PC-9 (cell line): Measurements from ENCODE around the gene GNG3. TPM values are rescaled to one million over a fixed set of nuclear protein-coding genes. Genes with fewer than 3 reads are reported as not detected.
"Not testable (repeated sequence)": the region's sequence is repeated elsewhere in the genome, so short reads cannot be mapped to it uniquely, and the experiment has no call there.

Source experiments
- BruUV-seq: library from RNA; stranded (reverse); fragments of 400-500 nt; replicated peaks from 2 replicates; lab custom pipeline; 2021; lab: Mats Ljungman, UMichigan
- CTCF ChIA-PET: fragments of 300-600 bp; sonication (Branson Sonifier 250); formaldehyde crosslinking; loops from one replicate; lab custom pipeline; 2022; ENCODE audit warnings: antibody characterized with exemption; lab: Charles Lee
- POLR2A ChIA-PET: fragments of 300-600 bp; sonication (Branson Sonifier 250); formaldehyde crosslinking; loops from one replicate; lab custom pipeline; 2022; ENCODE audit warnings: antibody characterized with exemption; ENCODE audit not compliant: unreplicated experiment; lab: Charles Lee
- DNase-seq, 2 experiments: peaks; one replicate each; pipeline versions ENCODE4 v3.0.0 to v3.0.0-alpha.2; 2015 to 2022; ENCODE audit warnings: mixed read lengths in 1 of 2
- H2AFZ ChIP-seq: fragments of 200-600 bp; sonication (generic); 2 replicates; pipeline ENCODE4 v1.8.1; 2017; ENCODE audit warnings: antibody characterized with exemption
- H3F3A ChIP-seq: fragments of 200-600 bp; sonication (generic); 2 replicates; pipeline ENCODE4 v1.8.1; 2017; ENCODE audit warnings: antibody characterized with exemption, mild to moderate bottlenecking, low read depth; ENCODE audit not compliant: insufficient read depth
- H3K27ac ChIP-seq: fragments of 200-600 bp; sonication (generic); 2 replicates; pipeline ENCODE4 v1.6.1; 2016; ENCODE audit warnings: mixed run types
- H3K27me3 ChIP-seq: fragments of 200-600 bp; sonication (generic); 2 replicates; pipeline ENCODE4 v1.6.1; 2016; ENCODE audit warnings: low read depth, mixed run types; ENCODE audit not compliant: insufficient read depth
- H3K36me3 ChIP-seq: fragments of 200-600 bp; sonication (generic); 2 replicates; pipeline ENCODE4 v1.6.1; 2016; ENCODE audit warnings: low read depth, mixed run types
- H3K4me1 ChIP-seq: fragments of 200-600 bp; sonication (generic); replicated peaks from 2 replicates; pipeline ENCODE4 v1.6.1; 2016; ENCODE audit warnings: mixed run types; ENCODE audit not compliant: insufficient read depth
- H3K4me2 ChIP-seq: fragments of 200-600 bp; sonication (generic); 2 replicates; pipeline ENCODE4 v1.6.1; 2017; ENCODE audit warnings: mixed run types
- H3K4me3 ChIP-seq: fragments of 200-600 bp; sonication (generic); 2 replicates; pipeline ENCODE4 v1.6.1; 2016; ENCODE audit warnings: mixed run types
- H3K79me2 ChIP-seq: fragments of 200-600 bp; sonication (generic); 2 replicates; pipeline ENCODE4 v1.6.1; 2017; ENCODE audit warnings: low read depth, mixed run types
- H3K9me2 ChIP-seq: fragments of 200-600 bp; sonication (generic); 2 replicates; pipeline ENCODE4 v1.8.1; 2017; ENCODE audit warnings: mild to moderate bottlenecking; ENCODE audit not compliant: insufficient read depth
- H3K9me3 ChIP-seq: fragments of 200-600 bp; sonication (generic); 2 replicates; pipeline ENCODE4 v1.8.1; 2016; ENCODE audit warnings: low read depth; ENCODE audit not compliant: insufficient read depth
- H4K20me1 ChIP-seq: fragments of 200-600 bp; sonication (generic); 2 replicates; pipeline ENCODE4 v1.8.1; 2017; ENCODE audit not compliant: insufficient read depth
- EZH2 ChIP-seq: fragments of 200-600 bp; sonication (generic); IDR thresholded peaks from 2 replicates; pipeline ENCODE4 v1.8.0; 2017; ENCODE audit warnings: antibody characterized with exemption, low read depth
- intact Hi-C: fragments of 100-400 bp; cut with micrococcal nuclease; formaldehyde crosslinking; loops from one replicate; pipeline ENCODE4 v1.10.0; 2022; ENCODE audit not compliant: unreplicated experiment
- total RNA-seq: library from RNA; stranded (reverse); gene quantifications from 2 replicates; pipeline ENCODE4 v1.2.3, GENCODE V29; 2021
- TF ChIP-seq, protein P1 (sequence below): fragments of 200-600 bp; sonication (generic); conservative IDR thresholded peaks from 2 replicates; pipeline ENCODE4 v1.6.1; 2017; ENCODE audit warnings: mixed run types, antibody characterized with exemption, mild to moderate bottlenecking, moderate library complexity

Gene GNG3
- total RNA-seq, 1 experiment from 2014 or later: 0.57 TPM

DNA sequence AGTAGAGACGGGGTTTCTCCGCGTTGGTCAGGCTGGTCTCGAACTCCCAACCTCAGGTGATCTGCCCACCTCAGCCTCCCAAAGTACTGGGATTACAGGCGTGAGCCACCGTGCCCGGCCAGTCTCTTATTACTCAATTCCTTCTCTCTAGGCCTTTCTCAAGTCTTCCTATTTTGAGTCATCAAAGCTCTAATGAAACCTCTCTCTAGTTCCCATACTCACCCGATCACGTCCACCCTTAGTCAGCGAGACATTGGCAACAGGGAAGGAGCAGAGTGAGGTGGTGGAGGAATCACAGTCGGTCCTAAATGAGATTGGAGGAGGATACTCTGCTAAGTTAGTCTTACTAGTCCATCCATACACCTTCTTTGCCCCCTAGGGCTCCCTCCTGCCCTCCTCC lies 5.2 kb upstream of the GNG3 start:
- H3K4me3 ChIP-seq: no peak overlapping the region
- intact Hi-C loops: no loop called here
- H4K20me1 ChIP-seq: no peaks in the 10 kb centered on the region
- peaks cover 19% of the 10 kb centered on the region for H3K79me2 ChIP-seq
- H2AFZ ChIP-seq: no peak overlapping the region
- peaks cover 25% of the 10 kb centered on the region for H3F3A ChIP-seq
- peaks cover 14% of the 10 kb centered on the region for H3K4me1 ChIP-seq
- H3K27ac ChIP-seq: no peak overlapping the region
- no peak for DNase-seq
- TF ChIP-seq EZH2: no peak
- TF ChIP-seq, protein P1, sequence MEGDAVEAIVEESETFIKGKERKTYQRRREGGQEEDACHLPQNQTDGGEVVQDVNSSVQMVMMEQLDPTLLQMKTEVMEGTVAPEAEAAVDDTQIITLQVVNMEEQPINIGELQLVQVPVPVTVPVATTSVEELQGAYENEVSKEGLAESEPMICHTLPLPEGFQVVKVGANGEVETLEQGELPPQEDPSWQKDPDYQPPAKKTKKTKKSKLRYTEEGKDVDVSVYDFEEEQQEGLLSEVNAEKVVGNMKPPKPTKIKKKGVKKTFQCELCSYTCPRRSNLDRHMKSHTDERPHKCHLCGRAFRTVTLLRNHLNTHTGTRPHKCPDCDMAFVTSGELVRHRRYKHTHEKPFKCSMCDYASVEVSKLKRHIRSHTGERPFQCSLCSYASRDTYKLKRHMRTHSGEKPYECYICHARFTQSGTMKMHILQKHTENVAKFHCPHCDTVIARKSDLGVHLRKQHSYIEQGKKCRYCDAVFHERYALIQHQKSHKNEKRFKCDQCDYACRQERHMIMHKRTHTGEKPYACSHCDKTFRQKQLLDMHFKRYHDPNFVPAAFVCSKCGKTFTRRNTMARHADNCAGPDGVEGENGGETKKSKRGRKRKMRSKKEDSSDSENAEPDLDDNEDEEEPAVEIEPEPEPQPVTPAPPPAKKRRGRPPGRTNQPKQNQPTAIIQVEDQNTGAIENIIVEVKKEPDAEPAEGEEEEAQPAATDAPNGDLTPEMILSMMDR: no peak
- BruUV-seq: no TSS peak
- no peak overlapping the region for H3K4me2 ChIP-seq
- peaks cover 6% of the 10 kb centered on the region; the same call in 1 of the 2 replicates for H3K36me3 ChIP-seq
- ChIA-PET POLR2A (no interaction called here), CTCF (no interaction called here)
- H3K9me3 ChIP-seq: no peaks in the 10 kb centered on the region
- H3K27me3 ChIP-seq: no peaks in the 10 kb centered on the region
- no peaks in the 10 kb centered on the region for H3K9me2 ChIP-seq

DNA sequence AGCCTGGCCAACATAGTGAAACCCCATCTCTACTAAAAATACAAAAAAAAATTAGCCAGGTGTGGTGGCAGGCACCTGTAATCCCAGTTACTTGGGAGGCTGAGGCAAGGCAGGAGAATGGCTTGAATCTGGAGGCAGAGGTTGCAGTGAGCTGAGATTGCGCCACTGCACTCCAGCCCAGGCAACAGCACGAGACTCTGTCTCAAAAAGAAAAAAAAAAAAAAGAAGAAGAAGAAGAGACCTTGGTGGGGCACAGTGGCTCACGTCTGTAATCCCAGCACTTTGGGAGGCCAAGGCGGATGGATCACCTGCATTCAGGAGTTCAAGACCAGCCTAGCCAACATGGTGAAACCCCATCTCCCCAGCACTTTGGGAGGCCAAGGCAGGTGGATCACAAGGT lies 3.6 kb upstream of the GNG3 start:
- POLR2A ChIA-PET: not testable (repeated sequence)
- CTCF ChIA-PET: interaction anchor here (0.6 kb wide), 1 partner anchor 24 kb away, joined by 3 read pairs; no protein-coding TSS in a partner anchor

DNA sequence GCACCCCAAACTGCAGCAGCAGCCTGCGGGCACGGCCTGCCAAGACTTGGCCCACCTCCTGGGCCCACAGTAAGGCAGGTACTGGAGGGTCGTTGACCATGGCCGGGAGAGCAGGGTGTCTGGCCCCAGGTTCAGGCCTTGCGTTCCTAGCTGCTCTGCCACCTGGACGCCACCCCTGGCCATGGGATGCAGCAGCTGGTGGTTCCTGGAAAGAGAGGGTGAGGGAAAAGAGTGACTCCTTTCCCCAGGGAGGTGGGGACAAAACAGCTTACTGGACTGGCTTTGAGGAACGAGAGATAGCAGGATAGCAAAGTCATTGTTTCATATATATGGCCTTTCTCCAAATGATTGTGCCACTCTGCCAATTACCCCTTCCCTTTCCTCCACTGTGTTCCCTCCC lies 2.1 kb upstream of the GNG3 start:
- BruUV-seq: TSS peak; percentile 4
- peaks cover 19% of the 10 kb centered on the region for H3K79me2 ChIP-seq
- no peaks in the 10 kb centered on the region for H3K27me3 ChIP-seq
- no peaks in the 10 kb centered on the region for H4K20me1 ChIP-seq
- ChIA-PET CTCF (interaction anchor here (0.6 to 1.3 kb wide), 4 partner anchors 12 to 94 kb away, joined by 3 to 14 read pairs (median 4); no protein-coding TSS in a partner anchor), POLR2A (interaction anchor here (0.5 to 1.2 kb wide), 5 partner anchors 10 to 66 kb away, joined by 3 to 15 read pairs (median 5); partner anchors contain the start of genes C11orf98, CSKMT, POLR2G and TAF6L)
- DNase-seq: peak; percentile 50 to 66
- H3K4me2 ChIP-seq: peak overlapping the region; percentile 96
- H3K36me3 ChIP-seq: peaks cover 6% of the 10 kb centered on the region; the same call in 1 of the 2 replicates
- H3K4me1 ChIP-seq: peaks cover 30% of the 10 kb centered on the region
- H3K27ac ChIP-seq: peak overlapping the region; percentile 79
- TF ChIP-seq, protein P1: no peak; the same call in 1 of the 2 replicates
- no peak for TF ChIP-seq EZH2
- H3K9me3 ChIP-seq: no peaks in the 10 kb centered on the region
- H2AFZ ChIP-seq: peak overlapping the region; percentile 85
- no peaks in the 10 kb centered on the region for H3K9me2 ChIP-seq
- H3K4me3 ChIP-seq: peak overlapping the region; percentile 89
- H3F3A ChIP-seq: peaks cover 34% of the 10 kb centered on the region
- intact Hi-C loops: loop anchor here (5.0 kb wide), 2 partner anchors 93 to 137 kb away; partner anchors contain the start of genes EML3 and ROM1

More for the DNA sequence above, 3.6 kb upstream of the GNG3 start:
- H3K9me3 ChIP-seq, H3K9me2 ChIP-seq, H3K27me3 ChIP-seq, H3K27ac ChIP-seq, H2AFZ ChIP-seq, BruUV-seq, H3K4me2 ChIP-seq, H4K20me1 ChIP-seq, H3K4me3 ChIP-seq, H3K36me3 ChIP-seq, DNase-seq, intact Hi-C loops: not testable (repeated sequence)
- Histone ChIP-seq H3F3A (peaks cover 25% of the 10 kb centered on the region), H3K79me2 (peaks cover 19% of the 10 kb centered on the region), H3K4me1 (peaks cover 24% of the 10 kb centered on the region)
